HepG2 (cell line): Measurements from ENCODE around the gene MYORG. TPM values are rescaled to one million over a fixed set of nuclear protein-coding genes. Genes with fewer than 3 reads are reported as not detected.

Experiments
- CAMTA2 ChIP-seq: sonication (generic); formaldehyde crosslinking; IDR thresholded peaks from 2 replicates; pipeline ENCODE4 v1.4.0; 2020; ENCODE audit warnings: mild to moderate bottlenecking, missing genetic modification reagents, borderline replicate concordance
- EZH2 ChIP-seq: conservative IDR thresholded peaks from 2 replicates; pipeline ENCODE4 v1.6.1; 2012; ENCODE audit warnings: mild to moderate bottlenecking, low read depth, low read length, moderate library complexity
- GRHL1 ChIP-seq: sonication (generic); formaldehyde crosslinking; conservative IDR thresholded peaks from 2 replicates; pipeline ENCODE4 v1.8.0; 2022; ENCODE audit warnings: missing genetic modification reagents
- HMG20B ChIP-seq: conservative IDR thresholded peaks from 2 replicates; pipeline ENCODE4 v1.6.1; 2016; ENCODE audit warnings: missing genetic modification reagents, missing compliant biosample characterization
- MED1 ChIP-seq: sonication (generic); formaldehyde crosslinking; IDR thresholded peaks from 2 replicates; pipeline ENCODE4 v1.4.0; 2020; ENCODE audit warnings: missing genetic modification reagents
- MEIS1 ChIP-seq: sonication (generic); formaldehyde crosslinking; IDR thresholded peaks from 2 replicates; pipeline ENCODE4 v1.9.0; 2021; ENCODE audit warnings: mild to moderate bottlenecking, missing genetic modification reagents, moderate library complexity, borderline replicate concordance
- NFATC3 ChIP-seq: sonication (generic); formaldehyde crosslinking; IDR thresholded peaks from 2 replicates; pipeline ENCODE4 v1.5.1; 2020; ENCODE audit warnings: mild to moderate bottlenecking, missing genetic modification reagents
- NR1H2 ChIP-seq: sonication (generic); formaldehyde crosslinking; IDR thresholded peaks from 2 replicates; pipeline ENCODE4 v1.8.1; 2022; ENCODE audit warnings: low read depth, missing genetic modification reagents, borderline replicate concordance
- PAF1 ChIP-seq: IDR thresholded peaks from 2 replicates; pipeline ENCODE4 v1.6.1; 2016; ENCODE audit warnings: missing genetic modification reagents, missing compliant biosample characterization
- PHF20 ChIP-seq: sonication (generic); formaldehyde crosslinking; IDR thresholded peaks from 2 replicates; pipeline ENCODE4 v1.5.0; 2020; ENCODE audit warnings: mild to moderate bottlenecking, missing genetic modification reagents
- SATB2 ChIP-seq: sonication (generic); formaldehyde crosslinking; IDR thresholded peaks from 2 replicates; pipeline ENCODE4 v1.5.0; 2020; ENCODE audit warnings: missing genetic modification reagents
- SOX13 ChIP-seq, 3 experiments: fragments of 450-650 bp in 1 of 3; sonication (generic) in 1 of 3; formaldehyde crosslinking in 1 of 3; IDR thresholded peaks in 2 of 3; conservative IDR thresholded peaks in 1 of 3; 2 replicates each; pipeline versions ENCODE4 v1.5.0 to v1.6.1; 2016 to 2020; ENCODE audit warnings: antibody characterized with exemption in 1 of 3, mild to moderate bottlenecking in 1 of 3, missing compliant biosample characterization in 1 of 3, missing genetic modification reagents in 1 of 3, moderate library complexity in 1 of 3
- TCF7 ChIP-seq: sonication (generic); IDR thresholded peaks from 2 replicates; pipeline ENCODE4 v1.6.1; 2016; ENCODE audit warnings: antibody characterized with exemption, low read depth
- THAP11 ChIP-seq: IDR thresholded peaks from 2 replicates; pipeline ENCODE4 v1.6.1; 2016; ENCODE audit warnings: missing biosample characterization, missing genetic modification reagents
- TP53 ChIP-seq: sonication (generic); formaldehyde crosslinking; conservative IDR thresholded peaks from 2 replicates; pipeline ENCODE4 v1.4.0; 2020; ENCODE audit warnings: missing genetic modification reagents
- ZNF414 ChIP-seq: sonication (generic); formaldehyde crosslinking; IDR thresholded peaks from 2 replicates; pipeline ENCODE4 v1.5.0; 2020; ENCODE audit warnings: missing genetic modification reagents
- ZNF737 ChIP-seq: sonication (generic); formaldehyde crosslinking; IDR thresholded peaks from 2 replicates; pipeline ENCODE4 v1.5.0; 2020; ENCODE audit warnings: missing genetic modification reagents, mild to moderate bottlenecking, borderline replicate concordance
- polyA plus RNA-seq, 8 experiments: library from polyadenylated mRNA; depleted of rRNA in 3 of 8; stranded (reverse) in 7 of 8; unstranded in 1 of 8; fragments of >200 nt; fragmentation: Illumina TruSeq in 4 of 8; extraction: Trizol in 4 of 8; gene quantifications; 2 replicates each; pipeline versions ENCODE4 v1.2.1 to v1.2.3, GENCODE V29; 2011 to 2016; ENCODE audit warnings: low read depth in 4 of 8, missing spikeins in 1 of 8, mixed read lengths in 1 of 8; ENCODE audit not compliant: insufficient read depth in 1 of 8
- total RNA-seq, 5 experiments: library from RNA; depleted of rRNA; stranded (reverse); fragments of >200 nt; fragmentation: Illumina TruSeq; extraction: Trizol; gene quantifications; 2 replicates each; pipeline ENCODE4 v1.2.3, GENCODE V29; 2016; ENCODE audit warnings: low read depth in 1 of 5
- TF ChIP-seq, protein P1 (sequence below): sonication (generic); formaldehyde crosslinking; conservative IDR thresholded peaks from 2 replicates; pipeline ENCODE4 v1.4.0; 2020; ENCODE audit warnings: missing genetic modification reagents
- TF ChIP-seq, protein P2 (sequence below): sonication (generic); formaldehyde crosslinking; IDR thresholded peaks from 2 replicates; pipeline ENCODE4 v1.5.0; 2020; ENCODE audit warnings: mild to moderate bottlenecking, missing genetic modification reagents, moderate library complexity
- TF ChIP-seq, protein P3 (sequence below): sonication (generic); formaldehyde crosslinking; IDR thresholded peaks from 2 replicates; pipeline ENCODE4 v1.5.0; 2020; ENCODE audit warnings: missing genetic modification reagents

MYORG gene
- total and polyA plus RNA-seq, 2 of the 13 experiments (the other 11 are each of a cell fraction or from before 2014, with no cell fraction given), result 11.1 to 22.4 TPM

GRCh38 chr9:34332076-34332964 is 44.4 kb downstream of the MYORG start (continued):
- TF ChIP-seq CAMTA2 (CRISPR knock-in tag), result no peak
- no peak for TF ChIP-seq SATB2 (CRISPR knock-in tag)
- TF ChIP-seq, protein P1, sequence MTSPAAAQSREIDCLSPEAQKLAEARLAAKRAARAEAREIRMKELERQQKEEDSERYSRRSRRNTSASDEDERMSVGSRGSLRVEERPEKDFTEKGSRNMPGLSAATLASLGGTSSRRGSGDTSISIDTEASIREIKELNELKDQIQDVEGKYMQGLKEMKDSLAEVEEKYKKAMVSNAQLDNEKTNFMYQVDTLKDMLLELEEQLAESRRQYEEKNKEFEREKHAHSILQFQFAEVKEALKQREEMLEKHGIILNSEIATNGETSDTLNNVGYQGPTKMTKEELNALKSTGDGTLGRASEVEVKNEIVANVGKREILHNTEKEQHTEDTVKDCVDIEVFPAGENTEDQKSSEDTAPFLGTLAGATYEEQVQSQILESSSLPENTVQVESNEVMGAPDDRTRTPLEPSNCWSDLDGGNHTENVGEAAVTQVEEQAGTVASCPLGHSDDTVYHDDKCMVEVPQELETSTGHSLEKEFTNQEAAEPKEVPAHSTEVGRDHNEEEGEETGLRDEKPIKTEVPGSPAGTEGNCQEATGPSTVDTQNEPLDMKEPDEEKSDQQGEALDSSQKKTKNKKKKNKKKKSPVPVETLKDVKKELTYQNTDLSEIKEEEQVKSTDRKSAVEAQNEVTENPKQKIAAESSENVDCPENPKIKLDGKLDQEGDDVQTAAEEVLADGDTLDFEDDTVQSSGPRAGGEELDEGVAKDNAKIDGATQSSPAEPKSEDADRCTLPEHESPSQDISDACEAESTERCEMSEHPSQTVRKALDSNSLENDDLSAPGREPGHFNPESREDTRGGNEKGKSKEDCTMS, result no peak
- TF ChIP-seq ZNF414, result no peak
- TF ChIP-seq TP53 (CRISPR knock-in tag), result 0 out of 2 replicates have a peak, but pooled peaks have one; percentile 53
- no peak for TF ChIP-seq TCF7
- no peak for TF ChIP-seq GRHL1 (CRISPR knock-in tag)
- no peak for TF ChIP-seq MEIS1
- TF ChIP-seq THAP11 (CRISPR knock-in tag), result peak; percentile 64; the same call in 1 of the 2 replicates
- no peak for TF ChIP-seq PHF20 (CRISPR knock-in tag)
- TF ChIP-seq MED1 (CRISPR knock-in tag), result peak; percentile 19; the same call in 1 of the 2 replicates
- no peak for TF ChIP-seq EZH2
- TF ChIP-seq SOX13 (IDR thresholded peaks at IDR 0.05), result no peak
- TF ChIP-seq SOX13 (CRISPR knock-in tag; conservative IDR thresholded peaks at IDR 0.05 in 1 of 2, IDR thresholded peaks at IDR 0.05 in 1 of 2), result no peak
- TF ChIP-seq NR1H2 (CRISPR knock-in tag), result no peak
- no peak for TF ChIP-seq PAF1 (CRISPR knock-in tag)
- no peak for TF ChIP-seq HMG20B
- TF ChIP-seq, protein P2, sequence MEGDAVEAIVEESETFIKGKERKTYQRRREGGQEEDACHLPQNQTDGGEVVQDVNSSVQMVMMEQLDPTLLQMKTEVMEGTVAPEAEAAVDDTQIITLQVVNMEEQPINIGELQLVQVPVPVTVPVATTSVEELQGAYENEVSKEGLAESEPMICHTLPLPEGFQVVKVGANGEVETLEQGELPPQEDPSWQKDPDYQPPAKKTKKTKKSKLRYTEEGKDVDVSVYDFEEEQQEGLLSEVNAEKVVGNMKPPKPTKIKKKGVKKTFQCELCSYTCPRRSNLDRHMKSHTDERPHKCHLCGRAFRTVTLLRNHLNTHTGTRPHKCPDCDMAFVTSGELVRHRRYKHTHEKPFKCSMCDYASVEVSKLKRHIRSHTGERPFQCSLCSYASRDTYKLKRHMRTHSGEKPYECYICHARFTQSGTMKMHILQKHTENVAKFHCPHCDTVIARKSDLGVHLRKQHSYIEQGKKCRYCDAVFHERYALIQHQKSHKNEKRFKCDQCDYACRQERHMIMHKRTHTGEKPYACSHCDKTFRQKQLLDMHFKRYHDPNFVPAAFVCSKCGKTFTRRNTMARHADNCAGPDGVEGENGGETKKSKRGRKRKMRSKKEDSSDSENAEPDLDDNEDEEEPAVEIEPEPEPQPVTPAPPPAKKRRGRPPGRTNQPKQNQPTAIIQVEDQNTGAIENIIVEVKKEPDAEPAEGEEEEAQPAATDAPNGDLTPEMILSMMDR, result peak; percentile 87
- TF ChIP-seq, protein P3, sequence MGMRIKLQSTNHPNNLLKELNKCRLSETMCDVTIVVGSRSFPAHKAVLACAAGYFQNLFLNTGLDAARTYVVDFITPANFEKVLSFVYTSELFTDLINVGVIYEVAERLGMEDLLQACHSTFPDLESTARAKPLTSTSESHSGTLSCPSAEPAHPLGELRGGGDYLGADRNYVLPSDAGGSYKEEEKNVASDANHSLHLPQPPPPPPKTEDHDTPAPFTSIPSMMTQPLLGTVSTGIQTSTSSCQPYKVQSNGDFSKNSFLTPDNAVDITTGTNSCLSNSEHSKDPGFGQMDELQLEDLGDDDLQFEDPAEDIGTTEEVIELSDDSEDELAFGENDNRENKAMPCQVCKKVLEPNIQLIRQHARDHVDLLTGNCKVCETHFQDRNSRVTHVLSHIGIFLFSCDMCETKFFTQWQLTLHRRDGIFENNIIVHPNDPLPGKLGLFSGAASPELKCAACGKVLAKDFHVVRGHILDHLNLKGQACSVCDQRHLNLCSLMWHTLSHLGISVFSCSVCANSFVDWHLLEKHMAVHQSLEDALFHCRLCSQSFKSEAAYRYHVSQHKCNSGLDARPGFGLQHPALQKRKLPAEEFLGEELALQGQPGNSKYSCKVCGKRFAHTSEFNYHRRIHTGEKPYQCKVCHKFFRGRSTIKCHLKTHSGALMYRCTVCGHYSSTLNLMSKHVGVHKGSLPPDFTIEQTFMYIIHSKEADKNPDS (CRISPR knock-in tag), result no peak
- TF ChIP-seq ZNF737 (CRISPR knock-in tag), result no peak
- no peak for TF ChIP-seq NFATC3 (CRISPR knock-in tag)
